ENCODE measurements around the gene HES4.

The HES4 gene

DNA sequence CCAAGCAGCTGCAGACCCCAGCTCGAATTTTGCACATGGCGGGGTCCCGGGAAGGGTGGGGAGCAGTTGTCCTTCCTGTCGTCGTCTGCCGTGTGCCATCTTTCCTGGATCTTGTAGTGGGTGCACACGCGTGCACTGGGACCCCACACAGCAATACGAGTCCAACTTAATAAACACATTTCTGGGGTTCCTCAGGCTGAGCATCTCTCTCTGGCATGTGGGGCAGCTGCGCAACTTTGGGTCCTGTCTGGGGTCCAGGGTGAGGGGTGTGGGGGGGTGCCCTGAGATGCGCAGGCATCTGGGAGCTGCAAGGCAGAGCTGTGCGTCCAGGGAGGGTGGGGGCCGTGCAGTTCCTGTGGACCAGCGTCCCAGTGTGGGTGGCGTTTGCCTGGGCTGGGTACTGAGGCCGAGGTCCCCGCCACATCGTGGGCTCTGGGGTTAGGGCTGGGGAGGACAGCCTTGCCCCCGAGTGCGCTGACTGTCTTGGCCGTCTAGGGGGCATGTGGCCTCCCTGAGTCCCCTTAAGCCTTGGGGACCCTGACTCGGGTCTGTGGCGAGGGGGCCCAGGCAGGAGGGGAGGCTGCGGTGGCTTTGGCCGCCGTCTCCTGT is 34.3 kb downstream of the HES4 start:
- DNase-seq: no peak

DNA sequence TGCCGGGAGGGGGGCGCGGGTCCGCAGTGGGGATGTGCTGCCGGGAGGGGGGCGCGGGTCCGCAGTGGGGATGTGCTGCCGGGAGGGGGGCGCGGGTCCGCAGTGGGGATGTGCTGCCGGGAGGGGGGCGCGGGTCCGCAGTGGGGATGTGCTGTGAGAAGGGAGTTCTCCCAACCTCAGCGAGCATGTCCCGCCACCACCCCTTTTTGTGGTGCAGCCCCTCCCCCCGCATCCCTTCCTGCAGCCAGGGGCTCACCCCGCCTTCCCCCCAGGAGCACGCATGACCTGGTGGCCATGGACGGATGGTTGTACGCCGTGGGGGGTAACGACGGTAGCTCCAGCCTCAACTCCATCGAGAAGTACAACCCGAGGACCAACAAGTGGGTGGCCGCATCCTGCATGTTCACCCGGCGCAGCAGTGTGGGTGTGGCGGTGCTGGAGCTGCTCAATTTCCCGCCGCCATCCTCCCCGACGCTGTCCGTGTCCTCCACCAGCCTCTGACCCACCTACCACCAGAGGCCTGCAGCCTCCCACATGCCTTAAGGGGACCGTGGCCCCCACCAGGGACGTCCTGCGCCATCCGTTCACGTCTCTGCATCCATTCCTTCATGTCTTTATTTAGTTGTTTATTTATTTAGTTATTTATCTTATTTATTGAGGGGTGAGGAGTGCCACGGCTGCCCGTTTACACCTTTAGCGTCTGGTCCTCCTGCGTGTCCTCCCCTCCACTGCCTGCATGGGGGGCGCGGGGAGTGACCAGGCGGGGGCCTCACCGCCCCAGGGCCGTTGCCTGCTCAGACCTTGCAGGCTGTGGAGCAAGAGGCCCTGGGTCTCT is 35.0 kb downstream of the HES4 start:
- no peak for DNase-seq

DNA sequence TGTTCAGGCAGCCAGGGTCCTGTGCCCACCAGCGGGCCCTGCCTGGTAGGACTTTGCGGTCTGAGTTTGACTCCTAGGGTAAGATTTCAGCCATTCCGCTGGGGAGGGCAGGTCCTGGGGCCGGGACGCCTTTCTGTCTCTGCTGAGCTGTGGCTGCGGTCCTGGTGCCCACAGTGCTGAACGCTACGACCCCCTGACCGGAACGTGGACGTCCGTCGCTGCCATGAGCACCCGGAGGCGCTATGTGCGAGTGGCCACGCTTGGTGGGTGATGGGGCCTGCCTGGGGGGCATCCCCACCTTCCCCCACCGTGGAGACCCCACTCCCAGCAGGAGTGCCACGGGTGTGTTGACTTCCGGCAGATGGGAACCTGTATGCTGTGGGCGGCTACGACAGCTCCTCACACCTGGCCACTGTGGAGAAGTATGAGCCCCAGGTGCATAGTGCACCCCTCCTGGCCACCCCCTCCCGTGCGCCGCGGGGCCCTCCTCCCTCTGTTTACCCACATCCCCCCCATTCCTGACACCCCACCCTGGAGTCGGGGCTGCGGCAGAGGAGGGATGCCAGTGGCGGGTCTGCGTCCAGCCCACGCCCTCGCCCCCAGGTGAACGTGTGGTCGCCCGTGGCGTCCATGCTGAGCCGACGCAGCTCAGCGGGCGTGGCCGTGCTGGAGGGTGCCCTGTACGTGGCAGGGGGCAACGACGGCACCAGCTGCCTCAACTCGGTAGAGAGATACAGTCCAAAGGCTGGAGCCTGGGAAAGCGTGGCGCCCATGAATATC is 36.0 kb downstream of the HES4 start:
- DNase-seq: no peak

DNA sequence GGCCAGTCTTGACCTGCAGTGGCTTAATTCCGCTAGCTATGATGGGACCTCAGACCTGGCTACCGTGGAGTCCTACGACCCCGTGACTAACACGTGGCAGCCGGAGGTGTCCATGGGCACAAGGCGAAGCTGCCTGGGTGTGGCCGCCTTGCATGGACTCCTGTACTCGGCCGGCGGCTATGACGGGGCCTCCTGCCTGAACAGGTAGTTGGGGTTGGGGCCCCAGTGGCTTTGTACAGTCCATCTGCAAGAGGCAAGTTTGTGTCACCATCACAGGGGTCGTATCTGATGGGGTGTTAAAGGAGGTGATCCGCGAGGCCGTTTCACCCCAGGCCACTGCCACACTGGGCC is 36.6 kb downstream of the HES4 start:
- DNase-seq: no peak

DNA sequence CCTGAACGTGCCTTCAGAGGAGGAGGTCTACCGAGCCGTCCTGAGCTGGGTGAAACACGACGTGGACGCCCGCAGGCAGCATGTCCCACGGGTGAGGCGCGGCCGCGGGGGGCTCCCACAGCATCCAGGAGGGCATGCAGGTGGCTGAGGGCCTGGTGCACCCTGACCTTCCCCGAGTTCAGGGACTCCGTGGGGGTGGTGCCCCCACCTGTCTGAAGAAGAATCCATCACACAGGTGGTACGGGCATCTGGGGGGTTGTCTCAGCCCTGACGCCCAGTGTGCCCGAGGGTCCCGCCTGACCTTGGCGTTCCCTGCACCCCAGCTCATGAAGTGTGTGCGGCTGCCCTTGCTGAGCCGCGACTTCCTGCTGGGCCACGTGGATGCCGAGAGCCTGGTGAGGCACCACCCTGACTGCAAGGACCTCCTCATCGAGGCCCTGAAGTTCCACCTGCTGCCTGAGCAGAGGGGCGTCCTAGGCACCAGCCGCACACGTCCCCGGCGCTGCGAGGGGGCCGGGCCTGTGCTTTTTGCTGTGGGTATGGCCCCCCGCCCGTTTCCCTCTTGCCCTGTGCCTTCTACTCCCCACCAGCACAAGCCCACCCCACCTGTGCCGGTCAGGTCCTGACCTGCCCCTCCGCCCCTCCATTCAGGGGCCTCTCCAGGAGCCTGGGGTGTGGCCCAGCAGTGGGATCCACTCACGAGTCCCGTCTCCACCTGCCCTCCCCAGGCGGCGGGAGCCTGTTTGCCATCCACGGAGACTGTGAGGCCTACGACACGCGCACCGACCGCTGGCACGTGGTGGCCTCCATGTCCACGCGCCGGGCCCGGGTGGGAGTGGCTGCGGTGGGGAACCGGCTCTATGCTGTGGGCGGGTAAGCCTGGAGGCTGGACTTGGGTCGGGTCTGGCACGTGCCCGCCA is 37.3 kb downstream of the HES4 start:
- DNase-seq: no peak

DNA sequence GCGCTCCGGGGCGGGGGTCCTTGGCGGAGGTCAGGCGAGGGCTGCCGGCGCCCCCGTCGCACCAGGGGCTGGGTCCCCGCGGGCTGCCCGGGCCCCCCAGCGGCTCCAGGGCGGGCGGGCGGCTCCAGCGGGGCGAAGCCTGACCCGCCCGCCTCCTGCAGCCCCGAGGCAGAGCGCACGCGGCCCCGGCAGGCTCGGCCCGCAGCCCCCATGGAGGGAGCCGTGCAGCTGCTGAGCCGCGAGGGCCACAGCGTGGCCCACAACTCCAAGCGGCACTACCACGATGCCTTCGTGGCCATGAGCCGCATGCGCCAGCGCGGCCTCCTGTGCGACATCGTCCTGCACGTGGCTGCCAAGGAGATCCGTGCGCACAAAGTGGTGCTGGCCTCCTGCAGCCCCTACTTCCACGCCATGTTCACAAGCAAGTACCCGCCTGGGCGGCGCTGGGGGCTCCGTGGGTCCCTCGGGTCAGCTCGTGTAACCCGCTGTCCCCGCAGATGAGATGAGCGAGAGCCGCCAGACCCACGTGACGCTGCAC is 38.7 kb downstream of the HES4 start:
- DNase-seq: no peak

DNA sequence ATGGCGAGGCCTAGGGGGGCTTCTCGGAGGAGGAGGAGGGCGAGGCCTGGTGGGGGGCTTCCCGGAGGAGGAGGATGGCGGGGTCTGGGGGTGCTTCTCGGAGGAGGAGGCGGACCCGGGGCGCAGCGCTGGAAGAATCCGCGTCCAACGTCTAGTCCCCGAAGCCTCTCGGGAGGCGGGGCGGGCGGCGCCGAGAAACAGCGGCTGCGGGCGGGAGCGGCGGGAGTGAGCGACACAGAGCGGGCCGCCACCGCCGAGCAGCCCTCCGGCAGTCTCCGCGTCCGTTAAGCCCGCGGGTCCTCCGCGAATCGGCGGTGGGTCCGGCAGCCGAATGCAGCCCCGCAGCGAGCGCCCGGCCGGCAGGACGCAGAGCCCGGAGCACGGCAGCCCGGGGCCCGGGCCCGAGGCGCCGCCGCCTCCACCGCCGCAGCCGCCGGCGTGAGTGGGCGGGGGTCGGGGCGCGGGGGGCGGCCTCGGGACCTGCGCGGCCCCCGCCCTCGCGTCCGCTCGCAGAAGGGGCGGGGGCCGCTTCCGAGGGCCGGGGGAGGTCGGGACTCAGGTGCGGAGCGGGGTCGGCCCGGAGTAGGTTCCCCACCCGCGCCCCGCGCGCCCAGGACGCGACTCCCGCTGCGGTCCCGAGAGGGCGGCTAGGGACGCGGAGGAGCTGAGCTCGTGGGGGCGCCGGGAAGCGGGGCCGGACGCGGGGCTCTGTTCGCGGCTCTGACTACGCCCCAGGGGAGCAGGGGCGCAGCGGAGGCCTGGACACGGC is 39.4 kb downstream of the HES4 start, which contains the start of gene KLHL17:
KLHL17 (plus strand) TSS at position 222 of the 769 bp plus-strand sequence; CDS start at position 332, 110 bp downstream.
- DNase-seq: peak; percentile 87

DNA sequence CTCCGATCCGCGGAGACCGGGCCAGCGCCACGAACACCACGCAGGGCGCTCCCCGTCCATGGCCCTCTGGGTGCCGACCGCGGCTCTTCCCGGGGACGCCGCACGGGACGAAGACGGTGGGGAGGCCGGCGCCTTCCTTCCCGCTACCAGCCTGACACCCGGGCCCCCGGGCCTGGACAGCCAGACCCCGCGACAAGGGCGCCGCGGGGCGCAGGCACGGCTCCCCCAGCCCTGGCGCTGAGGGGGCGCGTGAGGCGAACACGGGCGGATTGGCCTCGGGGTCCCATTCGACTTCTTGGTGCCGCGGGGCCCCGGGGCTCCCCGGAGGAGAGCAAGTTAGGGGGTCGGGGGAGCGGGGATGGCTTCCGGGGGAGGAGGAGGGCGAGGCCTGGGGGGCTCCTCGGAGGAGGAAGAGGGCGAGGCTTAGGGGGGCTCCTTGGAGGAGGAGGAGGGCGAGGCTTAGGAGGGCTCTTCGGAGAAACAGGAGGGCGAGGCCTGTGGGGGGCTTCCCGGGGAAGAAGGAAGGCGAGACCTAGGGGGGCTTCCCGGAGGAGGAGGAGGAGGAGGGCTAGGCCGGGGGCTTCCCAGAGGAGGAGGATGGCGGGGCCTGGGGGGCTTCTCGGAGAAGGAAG is 40.0 kb downstream of the HES4 start:
- DNase-seq: no peak

DNA sequence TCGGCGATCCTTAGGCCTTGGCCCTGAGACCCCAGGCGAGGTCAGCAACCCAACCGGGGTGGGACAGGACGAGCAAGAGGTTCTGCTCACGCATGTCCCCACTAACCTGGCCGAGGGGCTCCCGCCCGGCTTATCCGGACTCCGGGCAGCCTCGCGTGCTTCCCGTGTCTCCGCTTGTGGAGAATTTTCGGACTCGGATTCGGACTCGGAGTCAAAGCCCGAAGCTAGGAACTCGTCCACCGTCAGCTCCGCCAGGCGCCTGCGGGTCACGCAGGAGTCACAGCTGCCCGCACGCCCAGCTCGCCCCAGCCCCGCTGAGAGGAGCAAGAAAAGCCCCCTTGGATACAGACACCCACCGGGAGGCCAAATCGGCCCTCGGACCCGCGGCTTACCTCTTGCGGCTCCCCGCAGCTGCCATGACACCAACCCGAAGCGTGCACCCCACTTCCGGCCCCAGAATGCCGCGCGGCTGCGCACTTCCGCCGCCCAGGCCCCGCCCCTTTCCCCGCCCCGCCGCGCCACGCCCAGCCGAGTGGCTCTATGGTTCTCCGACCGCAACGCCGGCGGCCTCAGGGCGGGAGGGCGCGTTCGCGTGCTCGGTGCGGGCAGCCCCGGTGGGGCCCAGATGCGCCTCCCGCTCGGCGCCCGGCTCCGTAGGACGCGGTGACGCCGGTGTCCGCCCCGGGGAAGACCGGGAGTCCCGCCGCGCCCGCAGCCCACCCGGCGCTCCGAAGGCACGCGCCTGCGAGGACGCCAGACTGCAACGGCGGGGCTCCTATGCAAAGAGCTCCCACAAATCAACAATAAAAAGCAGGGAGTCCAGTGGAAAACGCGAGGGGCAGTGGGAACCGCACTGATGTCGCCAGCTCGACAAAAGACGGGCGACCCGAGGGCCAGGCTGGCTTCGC is 40.8 kb downstream of the HES4 start, which contains the start of gene NOC2L:
NOC2L (minus strand) TSS at position 434 of the 908 bp plus-strand sequence; CDS start at position 418, 16 bp downstream.
- peak; percentile 97 for DNase-seq

DNA sequence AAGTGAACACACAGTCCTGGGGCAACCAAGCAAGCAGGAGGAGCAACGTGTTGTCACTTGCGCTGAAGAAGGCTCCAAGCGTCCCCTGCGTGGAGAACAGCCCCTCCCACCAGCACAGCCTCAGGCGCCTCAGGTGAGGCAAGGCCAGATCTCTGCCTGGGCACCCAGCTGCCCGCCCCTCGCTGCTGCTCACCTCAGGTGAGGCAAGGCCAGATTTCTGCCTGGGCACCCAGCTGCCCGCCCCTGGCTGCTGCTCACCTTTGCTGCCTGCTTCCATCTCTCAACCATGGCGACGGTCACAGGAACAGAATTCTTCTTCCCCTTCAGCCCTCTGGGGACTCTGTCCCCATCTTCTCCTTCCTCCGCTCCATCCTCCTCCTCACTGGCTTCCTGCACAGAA is 43.3 kb downstream of the HES4 start:
- DNase-seq: no peak

DNA sequence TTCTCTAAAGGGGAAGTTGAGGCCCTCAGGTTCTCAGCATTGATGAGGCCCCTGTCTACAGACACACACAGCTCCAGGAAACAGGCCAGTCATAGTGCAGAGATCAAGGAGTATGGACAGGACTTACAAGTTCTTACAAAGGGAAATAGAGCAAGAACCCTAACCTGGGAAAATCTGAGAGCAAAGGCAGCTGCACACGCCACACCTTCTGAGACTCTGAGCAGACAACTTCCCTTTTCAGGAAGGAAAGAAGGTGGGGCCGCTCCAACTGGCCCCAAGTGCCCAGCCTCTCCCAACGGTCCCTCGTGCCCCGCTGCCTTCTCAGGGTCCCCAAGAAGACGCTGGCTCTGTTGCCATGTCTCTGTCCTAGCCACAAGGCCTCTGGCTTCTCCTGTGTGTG is 44.4 kb downstream of the HES4 start:
- no peak for DNase-seq

DNA sequence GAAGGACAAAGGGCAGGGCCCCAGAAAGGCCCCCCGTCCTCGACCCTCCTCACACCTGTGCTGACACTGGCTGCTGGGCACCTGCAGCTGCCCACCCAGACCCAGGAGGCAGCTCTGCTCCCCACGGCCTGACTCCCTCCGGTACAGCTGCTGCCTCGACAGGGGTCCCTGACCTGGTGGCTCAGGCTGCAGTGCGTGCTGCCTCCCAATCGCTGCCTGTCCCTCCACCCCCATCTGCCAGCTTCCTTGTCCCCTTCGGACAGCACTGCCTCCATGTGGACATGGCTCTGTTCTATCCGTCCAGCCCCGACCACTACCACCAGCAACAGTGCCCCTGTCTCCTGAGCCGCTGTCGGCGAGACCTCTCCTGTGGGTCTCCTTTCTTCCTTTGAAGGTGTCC is 45.0 kb downstream of the HES4 start:
- DNase-seq: no peak

DNA sequence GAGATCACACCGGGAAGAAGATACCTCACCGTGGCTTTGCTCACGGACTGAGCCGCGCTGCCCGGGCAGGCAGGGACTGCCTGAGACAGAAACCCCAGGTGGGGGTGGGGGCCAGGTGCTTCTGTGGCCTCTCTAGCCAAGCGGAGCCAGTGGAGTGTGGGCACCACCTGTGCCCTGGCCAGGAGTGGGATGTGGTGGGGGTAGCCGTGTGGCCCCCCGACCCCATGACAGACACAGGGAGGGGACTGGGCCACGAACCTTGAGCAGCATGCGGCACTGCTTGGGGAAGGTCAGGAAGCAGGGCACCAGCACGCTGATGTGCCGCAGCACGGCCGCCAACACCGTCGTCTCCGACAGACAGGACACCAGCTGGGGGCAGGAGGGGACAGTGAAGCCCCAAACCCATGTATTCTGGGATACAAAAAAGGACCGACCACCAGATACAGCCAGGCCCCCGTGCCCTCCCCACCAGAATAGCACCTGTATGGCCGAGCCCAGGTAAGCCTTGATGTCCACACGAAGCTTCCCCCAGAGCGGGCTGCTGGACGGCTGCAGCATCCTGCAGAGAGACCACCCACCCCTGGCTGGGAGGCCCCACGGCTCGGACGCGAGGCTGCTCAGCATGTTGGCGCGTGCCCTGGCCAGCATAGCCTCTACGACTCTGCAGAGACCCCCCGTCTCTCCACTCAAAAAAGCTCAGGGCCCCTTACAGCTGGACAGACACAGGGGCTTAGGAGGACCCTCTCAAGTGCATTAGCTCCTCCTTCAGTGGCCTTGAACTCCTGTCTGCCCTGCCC is 46.2 kb downstream of the HES4 start:
- DNase-seq: no peak

DNA sequence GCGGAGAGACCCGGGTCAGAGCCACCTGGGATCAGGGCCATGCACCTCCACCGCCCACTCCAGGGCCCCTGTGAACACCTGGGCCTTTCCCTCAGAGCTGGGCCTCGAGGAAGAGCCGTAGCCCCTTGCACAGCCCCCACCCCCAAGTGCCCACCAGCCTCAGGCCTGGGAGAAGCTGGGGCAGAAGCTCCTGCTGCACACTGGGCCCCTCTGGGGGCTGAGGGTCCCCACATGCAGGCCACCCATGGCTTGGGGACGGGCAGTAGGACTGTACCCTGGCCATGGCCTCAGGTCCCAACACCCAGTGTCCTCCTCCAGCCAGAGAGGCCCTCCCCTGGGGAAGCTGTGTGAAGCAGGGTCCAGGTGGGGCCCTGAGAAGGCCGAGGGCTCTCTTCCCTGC is 47.3 kb downstream of the HES4 start:
- no peak for DNase-seq

DNA sequence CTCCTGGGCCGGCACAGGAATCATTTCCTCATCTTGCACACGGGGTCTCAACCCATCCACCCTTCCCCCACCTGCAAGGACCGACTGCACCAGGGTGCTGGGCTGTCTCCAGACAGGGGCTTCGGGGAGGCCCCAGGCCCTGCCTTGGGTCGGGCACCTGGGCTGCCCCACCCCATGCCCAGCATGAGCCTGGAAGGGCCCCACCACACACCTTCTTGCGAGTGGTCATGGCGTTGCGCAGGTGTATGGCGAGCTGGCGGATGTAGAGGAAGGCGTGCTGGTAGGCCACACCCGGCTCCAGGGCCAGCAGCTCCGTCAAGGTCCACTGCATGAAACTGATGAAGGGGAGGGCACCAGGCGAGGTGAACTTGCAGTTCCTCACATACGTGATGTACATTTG is 47.7 kb downstream of the HES4 start:
- no peak for DNase-seq

DNA sequence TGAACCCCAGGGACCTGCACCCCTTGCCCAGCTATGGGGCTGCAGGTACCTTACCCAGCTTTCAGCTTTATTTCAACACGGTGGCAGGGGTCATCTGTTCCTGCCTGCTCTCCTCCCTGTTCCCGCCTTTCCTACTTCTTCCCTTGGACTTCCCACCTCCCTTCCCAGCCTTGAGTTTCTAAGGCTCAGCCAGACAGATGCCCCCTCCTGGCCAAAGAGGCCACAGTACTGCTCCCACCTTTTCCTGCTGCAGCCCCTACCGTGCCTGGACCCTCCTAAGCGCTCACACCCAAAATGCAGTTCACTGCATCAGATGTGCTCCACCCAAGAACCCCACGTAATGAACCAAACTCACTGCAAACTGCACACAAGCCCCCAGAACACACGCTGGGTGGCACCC is 48.5 kb downstream of the HES4 start:
- DNase-seq: no peak

DNA sequence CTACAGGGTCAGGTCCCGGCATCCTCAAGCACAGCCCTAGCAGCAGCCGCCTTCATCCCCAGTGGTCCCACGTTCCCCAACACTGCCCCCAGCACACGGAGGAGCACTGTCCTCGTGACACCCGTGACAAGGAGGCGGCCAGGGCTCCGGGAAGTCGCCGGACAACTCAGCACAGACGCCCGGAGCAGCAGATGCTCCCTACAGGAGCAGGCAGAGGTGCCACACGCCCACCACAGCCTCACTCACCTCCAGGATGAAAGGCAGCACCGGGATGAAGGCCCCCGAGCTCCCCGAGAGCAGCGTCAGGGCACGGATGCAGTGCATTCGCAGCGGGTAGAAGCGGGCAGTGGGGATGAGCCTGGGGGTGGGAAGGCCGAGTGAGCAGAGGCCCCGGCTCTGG is 49.0 kb downstream of the HES4 start:
- no peak for DNase-seq

DNA sequence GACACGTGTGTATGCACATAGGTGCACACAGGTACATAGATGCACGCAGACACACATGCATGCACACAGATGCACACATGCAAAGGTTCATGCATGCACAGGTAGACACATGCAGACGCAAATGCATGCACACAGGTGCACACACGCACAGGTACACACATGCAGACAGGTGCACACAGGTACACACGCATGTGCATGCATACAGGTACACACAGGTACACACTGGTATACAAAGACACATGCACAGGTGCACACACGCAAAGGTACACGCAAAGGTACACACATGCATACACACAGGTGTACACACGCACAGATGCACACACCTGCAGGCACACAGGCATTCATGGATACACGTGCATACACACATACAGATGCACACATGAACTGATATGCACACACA is 49.6 kb downstream of the HES4 start:
- DNase-seq: no peak
